HG03103 (cell line): ENCODE data around the gene HEXD.
"Not testable (repeated sequence)": the region's sequence is repeated elsewhere in the genome, so short reads cannot be mapped to it uniquely, and the experiment has no call there.

ENCODE experiments used
- ATAC-seq: cut with Tn5 transposase; IDR thresholded peaks from one replicate; pipeline ENCODE4 v1.9.1; 2021; ENCODE audit warnings: low read depth; ENCODE audit not compliant: unreplicated experiment

HEXD gene

GRCh38 chr17:82394278-82394677 lies 23.9 kb upstream of the HEXD start:
- no peak for ATAC-seq

DNA sequence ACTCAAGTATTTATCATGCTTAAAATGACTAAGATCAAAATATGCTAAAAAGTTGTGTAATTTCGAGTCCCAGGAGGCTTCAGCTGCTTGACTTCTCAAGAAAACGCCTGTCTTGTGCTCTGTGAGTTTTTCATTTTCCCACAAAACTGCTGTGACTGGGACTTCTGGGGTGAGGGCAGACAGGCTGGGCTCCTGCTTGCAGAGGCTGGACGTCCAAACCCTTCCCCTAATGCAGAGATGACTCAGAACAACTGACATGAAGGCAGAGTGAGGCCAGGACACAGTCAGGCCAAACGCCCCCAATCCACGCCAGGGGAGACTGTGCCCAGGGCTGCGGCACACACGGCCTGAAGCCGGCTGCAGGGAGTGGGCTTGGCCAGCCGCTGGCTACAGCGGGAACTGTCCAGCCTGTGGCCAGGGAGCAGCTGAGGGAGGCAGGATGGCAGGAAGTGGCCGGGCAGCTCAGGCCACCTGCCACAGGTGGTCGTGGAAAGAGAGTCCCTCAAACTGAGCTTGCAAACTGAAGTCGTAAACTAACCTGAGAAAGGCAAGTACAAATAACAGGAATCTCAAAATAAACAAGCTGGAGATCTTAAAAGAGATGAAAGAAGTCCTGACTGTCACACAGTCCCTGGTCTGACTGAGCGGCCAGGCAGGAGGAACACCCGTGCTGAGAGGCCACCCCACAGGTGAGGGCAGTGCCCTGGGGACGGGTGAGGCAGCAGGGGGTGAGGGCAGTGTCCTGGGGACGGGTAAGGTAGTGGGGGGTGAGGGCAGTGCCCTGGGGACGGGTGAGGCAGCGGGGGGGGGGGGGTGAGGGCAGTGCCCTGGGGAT lies 21.3 kb upstream of the HEXD start:
- no peak for ATAC-seq

DNA sequence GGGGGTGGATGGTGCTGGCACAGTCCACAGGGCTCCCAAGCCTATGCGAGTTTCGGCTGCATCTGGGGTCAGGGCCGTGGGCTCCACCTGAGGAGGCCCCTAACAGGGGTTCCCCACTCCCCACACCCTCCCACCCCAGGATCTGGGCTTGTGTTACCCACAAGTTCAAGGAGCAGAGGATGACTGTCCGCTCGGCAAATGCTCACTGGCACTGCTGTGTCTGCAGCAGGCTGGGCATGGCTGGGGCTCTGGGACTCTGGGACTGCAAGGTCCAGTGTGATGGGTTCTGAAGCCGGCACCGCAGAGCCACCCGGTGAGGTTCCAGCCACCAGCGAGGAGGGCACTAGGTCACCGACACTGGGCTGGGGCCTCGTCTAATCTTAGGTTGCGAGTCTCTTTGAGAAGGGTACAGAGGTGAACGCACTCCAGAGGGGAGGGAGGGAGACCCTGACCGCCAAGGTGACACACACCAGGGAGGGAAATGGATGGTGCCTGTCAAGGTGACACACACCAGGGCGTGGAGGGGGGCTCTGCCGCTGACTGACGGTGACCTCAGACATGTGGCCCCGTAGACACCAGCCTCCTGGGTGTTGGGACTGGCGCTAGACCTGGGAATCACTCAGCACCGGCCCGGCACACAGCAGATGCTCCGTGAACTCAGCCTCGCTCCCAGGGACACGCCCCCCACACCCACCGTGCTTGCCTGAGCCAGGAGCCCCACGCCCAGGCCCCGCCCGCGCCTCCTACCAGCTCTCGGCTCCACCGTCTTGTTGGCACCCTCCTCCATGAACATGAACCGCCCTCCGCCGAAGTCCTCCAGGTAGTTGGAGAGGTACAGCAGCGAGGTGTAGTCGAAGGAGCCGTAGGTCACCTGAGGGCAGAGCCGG lies 20.5 kb upstream of the HEXD start:
- no peak for ATAC-seq

DNA sequence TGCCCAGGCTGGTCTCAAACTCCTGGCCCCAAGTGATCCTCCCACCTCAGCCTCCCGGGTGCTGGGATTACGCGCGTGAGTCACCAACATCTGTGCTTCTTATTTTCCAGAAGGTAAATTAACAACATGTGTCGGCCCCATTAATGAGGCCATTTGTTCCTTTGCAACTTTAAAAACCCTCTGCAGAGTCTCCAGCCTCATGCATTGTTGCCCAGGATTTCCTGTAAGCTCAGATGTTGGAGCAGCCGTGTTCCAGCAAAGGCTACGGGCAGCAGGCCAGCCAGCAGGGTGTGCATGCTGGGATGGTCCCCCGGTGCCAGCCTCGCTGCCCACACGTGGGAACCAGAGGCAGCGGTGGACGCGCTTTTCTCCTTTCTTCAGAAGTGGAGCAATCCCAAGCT lies 19.1 kb upstream of the HEXD start:
- ATAC-seq: no peak

DNA sequence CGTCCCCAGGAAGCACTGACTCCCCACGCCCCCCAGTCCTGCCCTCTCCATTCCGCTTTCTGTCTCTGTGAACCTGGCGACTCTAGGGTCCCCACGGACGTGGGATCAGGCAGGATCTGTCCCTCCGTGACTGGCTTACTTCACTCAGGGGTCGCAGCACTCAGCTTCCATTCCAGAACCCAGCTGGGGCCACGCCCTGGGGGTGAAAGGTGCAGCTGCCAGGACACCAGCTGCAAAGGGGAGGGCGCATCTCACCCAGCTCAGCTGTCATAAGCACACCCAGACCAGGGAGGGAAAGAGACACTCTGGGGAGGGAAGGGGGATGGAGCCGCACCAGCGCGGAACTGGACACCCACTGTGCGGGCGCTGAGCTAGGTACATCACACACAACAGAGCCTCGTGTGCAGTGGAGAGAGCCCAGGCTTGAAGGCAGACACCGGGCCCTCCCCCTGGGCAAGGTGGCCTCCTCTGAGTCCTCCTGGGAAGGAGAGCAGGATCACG lies 18.5 kb upstream of the HEXD start:
- no peak for ATAC-seq

DNA sequence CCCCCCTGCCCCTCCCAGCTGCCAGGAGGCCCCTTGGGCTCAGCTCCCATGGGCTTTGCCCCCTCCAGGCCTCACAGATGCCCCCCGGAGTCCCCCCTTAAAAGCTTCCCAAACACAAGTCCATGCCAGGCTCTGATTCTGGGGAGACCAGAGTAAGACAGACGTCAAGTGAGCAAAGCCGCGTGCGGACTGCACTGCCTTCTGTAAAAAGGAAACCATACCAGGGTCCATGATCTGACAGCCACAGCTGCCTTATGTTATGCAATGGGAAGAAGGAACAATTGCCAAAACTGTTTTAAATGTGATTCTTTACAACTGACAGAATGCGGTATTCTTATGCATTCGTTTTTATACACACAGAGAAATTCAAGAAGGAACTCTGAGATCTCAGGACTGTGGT lies 17.9 kb upstream of the HEXD start:
- ATAC-seq: no peak

GRCh38 chr17:82400830-82401229 lies 17.3 kb upstream of the HEXD start:
- ATAC-seq: no peak

DNA sequence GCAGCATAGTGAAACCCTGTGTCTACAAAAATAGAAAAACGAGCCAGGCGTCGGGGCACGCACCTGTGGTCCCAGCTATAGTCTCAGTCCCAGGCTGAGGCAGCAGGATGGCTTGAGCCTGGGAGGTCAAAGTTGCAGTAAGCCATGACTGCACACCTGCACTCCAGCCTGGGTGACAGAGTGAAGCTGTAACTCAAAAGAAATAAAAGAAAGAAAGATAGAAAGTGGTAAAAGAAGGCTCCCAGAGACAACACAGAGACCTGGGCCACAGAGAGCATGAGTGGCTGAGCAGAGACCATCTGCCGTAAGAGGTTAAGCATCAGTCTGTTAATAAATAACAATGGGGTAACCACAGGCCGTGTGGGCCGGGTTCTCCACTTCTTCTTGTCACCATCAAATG lies 15.3 kb upstream of the HEXD start:
- ATAC-seq: no peak

- no peak for ATAC-seq
These were observed 14.2 kb upstream of the HEXD start for GRCh38 chr17:82403662-82404660.

- ATAC-seq: no peak
These were observed 13.1 kb upstream of the HEXD start for GRCh38 chr17:82405051-82405450.

GRCh38 chr17:82406131-82406671 lies 11.9 kb upstream of the HEXD start:
- ATAC-seq: no peak

DNA sequence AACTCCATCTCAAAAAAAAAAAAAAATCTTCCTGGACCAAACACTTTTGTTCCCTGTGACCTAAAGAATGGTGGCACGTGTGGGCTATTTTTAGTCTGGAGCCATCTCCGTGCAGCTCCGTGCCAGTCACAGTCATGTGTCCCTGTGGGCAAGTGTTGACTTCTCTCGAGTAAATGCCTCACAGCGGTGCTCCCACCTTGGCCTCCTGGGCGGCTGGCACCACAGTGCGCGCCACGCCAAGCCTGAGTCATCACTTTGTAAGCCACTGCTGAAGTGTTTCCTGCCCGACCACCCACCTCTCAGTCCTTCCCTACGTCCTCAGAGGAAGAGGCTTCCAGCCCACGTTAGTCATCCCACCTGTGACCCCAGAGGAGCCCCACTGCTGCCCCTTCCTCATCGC lies 10.9 kb upstream of the HEXD start:
- no peak for ATAC-seq

- no peak for ATAC-seq
These were observed 9.7 kb upstream of the HEXD start for GRCh38 chr17:82408288-82408937.

DNA sequence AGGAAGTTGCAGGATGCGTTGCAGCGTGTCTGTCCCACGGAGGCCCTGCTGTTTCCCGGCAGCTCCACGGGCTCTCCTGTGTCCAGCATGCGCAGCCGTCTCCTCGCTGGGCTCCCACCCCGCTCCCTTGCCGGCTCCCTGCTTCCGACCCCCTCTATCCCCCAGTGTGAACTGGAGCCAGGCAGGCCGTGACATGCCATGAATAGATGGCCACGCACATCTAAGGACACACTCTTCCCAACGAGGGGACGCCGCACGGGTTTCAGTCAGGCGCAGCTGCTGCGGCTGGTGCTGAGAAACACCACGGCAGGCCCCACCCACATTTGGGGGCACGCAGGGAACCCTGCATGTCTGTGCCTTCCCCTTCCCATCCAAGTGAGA lies 9.2 kb upstream of the HEXD start:
- ATAC-seq: no peak

DNA sequence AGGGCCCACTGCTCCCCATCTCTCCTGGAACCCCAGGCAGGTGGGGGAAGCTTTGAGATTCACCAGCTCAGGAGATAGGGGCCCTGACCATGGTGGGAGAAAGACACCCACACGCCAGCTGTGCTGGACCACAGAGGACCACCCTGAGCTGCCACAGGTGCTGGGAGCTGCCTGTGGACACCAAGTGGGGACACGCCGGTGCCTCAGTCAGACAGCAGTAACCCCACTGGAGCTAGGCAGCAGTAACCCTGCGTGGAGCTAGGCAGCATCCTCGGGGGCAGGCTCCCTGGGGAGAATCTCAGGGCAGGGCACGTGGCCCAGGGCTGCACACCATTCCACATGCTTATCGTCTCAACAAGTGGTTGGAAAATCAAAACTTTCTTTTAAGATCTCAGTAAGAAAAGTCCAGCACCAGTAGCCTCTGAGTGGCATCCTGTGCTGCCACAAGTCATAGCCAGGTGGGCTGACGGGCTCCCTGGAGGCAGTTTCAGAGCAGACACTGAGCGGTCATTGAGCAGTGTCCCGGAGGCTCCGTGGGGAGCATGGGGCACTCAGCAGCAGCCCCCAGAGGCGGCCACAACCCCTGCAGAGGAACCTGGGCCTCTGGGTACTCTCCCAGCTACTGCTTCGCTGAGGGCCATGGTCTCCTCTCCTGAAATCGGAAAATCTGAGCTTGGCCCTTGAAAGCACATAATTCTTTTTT lies 8.0 kb upstream of the HEXD start:
- ATAC-seq: no peak

- ATAC-seq: no peak
These were observed 6.6 kb upstream of the HEXD start for GRCh38 chr17:82411396-82412053.

DNA sequence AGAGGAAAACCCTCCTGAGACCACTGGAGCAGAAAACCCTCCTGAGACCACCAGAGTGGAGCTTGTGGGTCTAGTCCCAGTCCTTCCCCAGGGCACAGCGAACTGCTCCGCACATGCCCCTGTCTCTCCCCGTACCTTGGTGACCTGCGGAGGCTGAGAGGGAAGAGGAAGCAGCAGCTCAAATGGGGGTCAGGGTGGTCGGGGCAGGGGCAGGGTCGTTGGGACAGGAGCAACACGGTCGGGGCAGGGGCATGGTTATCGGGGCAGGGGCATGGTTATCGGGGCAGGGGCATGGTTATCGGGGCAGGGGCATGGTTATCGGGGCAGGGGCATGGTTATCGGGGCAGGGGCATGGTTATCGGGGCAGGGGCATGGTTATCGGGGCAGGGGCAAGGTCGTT lies 6.1 kb upstream of the HEXD start:
- not testable (repeated sequence) for ATAC-seq
